Skin epidermis (tissue), 12 donors: Measurements from ENCODE around the gene FAM174A.

ENCODE experiments used
- H3K27ac ChIP-seq, 21 experiments: fragments of 200-600 bp; sonication (generic) in 11 of 21; one replicate each; pipeline ENCODE4 v1.5.0; 2020; ENCODE audit warnings: mild to moderate bottlenecking in 3 of 21, inconsistent platforms in 2 of 21, moderate library complexity in 2 of 21
- H3K4me3 ChIP-seq, 7 experiments: fragments of 200-600 bp; sonication (generic) in 2 of 7; one replicate each; pipeline ENCODE4 v1.5.0; 2020; ENCODE audit warnings: inconsistent platforms in 2 of 7, mild to moderate bottlenecking in 2 of 7, moderate library complexity in 1 of 7

The FAM174A gene

GRCh38 chr5:100634937-100635534 is 99.9 kb downstream of the FAM174A start:
- no peak overlapping the region for H3K4me3 ChIP-seq
- H3K27ac ChIP-seq, result no peak overlapping the region
